Activated gamma-delta T cell treated with Interleukin-2 at 50 U/mL for 16 hours (primary cell): Measurements from ENCODE around the gene CEACAM3.
A peak's percentile ranks its signal among the peaks of the same experiment; 100 is the strongest.

Experiments used
- DNase-seq: peaks from one replicate; pipeline ENCODE4 v3.0.0-alpha.2; 2020

Gene CEACAM3

DNA sequence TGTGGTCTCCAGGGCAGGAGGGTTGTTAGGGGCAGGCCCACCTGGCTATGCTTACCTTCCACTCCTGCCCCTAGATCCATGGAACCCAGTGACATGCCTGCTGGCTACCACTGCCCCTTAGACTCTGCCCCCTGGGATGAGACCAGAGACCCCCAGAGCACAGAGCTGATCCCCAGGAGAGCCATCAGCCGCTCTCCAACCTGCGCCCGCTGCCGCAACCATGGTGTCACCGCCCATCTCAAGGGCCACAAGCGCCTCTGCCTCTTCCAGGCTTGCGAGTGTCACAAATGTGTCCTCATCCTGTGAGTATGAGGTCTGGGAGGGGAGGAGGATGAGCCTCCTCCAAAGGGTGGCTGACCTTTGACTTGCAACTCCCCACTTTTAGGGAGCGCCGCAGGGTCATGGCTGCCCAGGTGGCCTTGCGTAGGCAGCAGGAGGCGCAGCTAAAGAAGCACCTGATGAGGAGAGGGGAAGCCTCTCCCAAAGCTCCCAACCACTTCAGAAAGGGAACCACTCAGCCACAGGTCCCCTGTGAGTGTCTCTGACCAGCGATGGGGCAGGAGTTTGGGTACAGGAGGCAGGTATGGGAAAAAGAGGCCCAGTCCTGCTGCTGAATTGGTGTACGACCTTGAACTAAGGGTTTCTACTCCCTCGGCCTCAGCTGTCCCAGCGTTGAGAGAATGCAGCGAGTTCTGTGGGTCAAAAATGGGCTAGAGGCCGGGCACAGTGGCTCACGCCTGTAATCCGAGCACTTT is 51.1 kb downstream of the CEACAM3 start:
- no peak for DNase-seq

DNA sequence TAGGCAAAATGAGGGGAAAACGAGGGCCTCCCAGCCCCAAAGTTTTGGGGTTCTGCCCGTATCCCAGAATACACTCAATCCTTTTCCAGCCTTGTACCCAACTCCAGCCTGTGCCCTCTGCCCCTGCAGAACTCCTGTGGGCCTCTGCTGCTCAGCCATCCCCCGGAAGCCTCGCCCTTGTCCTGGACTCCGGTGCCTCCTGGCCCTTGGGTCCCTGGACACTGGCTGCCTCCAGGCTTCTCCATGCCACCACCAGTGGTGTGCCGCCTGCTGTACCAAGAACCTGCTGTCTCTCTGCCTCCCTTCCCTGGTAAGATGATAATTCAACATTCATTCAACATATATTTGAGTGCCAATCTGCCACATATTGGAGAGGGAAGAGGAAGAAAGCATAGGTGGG is 52.3 kb downstream of the CEACAM3 start:
- no peak for DNase-seq

DNA sequence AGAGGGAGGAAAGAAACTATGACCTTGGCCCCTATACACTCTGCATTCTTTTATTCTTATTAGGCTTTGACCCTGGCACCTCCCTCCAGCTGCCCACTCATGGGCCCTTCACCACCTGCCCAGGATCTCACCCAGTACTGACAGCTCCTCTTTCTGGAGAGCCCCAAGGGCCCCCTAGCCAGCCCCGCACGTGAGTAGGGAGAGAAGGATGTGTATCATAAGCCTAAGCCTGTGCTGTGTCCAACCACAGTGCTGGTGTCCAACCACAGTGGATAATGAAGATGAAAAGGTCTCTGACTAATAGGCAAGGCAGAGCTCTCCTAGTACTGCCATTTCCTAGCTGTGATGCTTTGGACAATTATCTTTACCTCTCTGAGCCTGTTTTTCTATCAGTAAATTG is 52.7 kb downstream of the CEACAM3 start:
- DNase-seq, result no peak

DNA sequence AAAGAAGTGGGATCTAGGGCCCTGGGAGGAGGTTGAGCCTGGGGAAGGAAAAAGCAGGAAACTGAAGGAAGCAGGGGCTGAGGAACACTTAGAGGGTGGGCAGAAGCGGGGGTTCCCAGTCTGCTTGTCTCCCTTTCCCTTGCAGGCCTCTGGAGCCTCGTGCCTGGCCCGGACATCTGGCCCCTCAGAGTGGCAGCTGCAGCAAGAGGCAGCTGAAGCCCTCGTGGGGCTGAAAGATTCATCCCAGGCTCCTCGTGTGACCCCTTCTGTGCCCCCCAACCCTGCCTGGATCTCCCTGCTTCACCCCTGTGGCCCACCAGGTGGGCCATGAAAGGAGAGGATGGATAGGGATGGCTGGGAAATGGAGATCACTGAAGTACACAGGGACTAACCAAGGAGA is 54.0 kb downstream of the CEACAM3 start:
- DNase-seq, result no peak

DNA sequence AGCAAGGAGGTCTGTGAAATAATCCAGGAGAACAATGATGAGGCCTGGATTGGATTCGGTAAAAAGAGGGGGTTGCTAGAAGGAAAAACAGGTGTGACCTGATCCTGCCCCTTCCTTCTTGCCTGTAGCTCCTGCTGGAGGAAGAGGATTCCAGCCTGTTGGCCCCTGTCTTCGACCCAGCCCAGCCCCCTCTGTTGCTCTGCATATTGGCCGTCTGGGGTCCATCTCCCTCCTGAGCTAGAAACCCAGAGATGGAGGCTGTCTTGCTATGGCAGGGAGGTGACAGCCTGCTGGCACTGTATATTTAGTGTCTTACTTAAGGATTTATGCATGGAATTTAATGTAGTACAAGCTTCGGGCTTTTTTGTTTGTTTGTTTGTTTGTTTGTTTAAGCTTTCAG is 55.1 kb downstream of the CEACAM3 start:
- no peak for DNase-seq

DNA sequence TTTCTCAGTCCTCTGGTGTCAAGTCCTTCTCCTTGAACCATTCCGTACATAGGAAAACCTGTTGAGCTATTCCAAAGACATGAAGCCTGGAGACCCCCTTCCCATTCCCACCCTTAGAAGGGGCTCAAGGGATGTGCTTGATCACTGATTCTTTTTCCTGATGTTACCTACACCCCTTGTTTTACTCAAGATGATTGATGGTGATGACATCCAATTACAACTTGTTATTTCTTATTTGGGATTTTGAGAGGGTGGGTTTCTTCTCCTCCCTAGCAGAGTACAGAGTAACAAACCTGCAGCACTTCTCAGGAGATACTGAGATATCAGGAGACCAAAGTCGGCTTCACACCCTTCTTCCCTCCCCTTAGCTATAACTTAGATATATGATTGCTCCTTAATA is 57.0 kb downstream of the CEACAM3 start:
- DNase-seq, result no peak

DNA sequence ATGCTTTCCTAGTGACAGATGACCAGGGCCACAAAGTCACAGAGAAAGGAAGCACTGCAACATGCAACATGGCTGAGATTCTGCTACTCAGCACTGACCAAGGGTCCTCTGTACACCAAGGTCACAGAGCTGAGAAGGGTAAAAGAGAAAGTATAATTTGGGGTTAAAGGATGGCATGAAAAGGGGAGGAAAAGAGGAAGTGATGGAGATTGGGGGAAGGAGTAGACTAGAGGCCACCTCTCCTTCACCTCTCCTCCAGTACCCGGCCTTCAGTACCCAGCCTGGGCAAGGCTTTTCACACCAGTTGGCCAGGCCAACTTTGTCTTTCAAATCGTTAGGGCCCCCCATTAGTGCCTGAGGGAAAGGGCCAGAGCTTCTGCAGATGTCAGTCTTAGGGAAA is 57.4 kb downstream of the CEACAM3 start:
- no peak for DNase-seq

DNA sequence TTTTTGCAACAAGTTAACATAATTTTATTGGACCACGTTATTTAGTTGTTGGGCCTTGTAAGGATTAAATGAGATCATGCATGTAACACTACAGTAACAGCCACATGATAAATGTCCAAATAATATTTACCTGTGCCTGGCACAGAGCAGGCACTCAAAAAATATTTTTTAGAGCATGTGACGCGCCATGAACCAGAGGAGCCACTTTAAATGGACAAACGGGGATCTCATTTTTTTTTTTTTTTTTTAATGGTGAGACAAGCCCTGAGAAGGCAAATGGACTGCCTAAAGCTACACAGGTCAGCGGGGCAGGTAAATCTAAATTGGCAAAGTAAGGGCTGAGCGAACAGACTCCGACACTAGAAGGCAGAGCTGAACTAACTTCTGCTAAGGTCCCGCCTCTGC is 62.8 kb downstream of the CEACAM3 start:
- no peak for DNase-seq

DNA sequence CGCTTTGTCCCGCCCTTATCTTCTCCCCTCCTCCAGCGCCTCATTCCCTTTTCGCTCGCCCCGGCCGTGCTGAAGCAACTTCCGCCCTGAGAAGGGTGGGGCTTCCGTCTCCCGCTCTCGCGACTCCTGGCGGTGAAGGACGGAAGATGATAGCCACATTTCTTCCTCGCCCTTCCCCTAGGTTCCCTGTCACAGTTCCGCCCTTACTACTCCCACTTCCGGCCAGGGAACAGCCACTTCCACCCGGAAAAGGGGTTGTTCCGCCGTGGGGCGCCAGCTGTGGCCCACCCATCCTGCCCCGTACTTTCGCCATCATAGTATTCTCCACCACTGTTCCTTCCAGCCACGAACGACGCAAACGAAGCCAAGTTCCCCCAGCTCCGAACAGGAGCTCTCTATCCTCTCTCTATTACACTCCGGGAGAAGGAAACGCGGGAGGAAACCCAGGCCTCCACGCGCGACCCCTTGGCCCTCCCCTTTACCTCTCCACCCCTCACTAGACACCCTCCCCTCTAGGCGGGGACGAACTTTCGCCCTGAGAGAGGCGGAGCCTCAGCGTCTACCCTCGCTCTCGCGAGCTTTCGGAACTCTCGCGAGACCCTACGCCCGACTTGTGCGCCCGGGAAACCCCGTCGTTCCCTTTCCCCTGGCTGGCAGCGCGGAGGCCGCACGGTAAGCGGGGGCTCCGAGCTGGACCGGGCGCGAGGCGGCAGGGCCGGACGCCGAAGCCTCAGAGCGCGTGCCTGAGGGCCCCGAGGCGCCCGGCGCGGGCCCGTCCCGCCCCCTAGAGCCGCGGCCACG is 63.4 kb downstream of the CEACAM3 start, which contains the start of gene RPS19:
Gene RPS19 (plus strand): TSS at position 638 of the 801 bp plus-strand sequence. CDS start 520 bp downstream, outside the sequence.
- peak; percentile 99 for DNase-seq

DNA sequence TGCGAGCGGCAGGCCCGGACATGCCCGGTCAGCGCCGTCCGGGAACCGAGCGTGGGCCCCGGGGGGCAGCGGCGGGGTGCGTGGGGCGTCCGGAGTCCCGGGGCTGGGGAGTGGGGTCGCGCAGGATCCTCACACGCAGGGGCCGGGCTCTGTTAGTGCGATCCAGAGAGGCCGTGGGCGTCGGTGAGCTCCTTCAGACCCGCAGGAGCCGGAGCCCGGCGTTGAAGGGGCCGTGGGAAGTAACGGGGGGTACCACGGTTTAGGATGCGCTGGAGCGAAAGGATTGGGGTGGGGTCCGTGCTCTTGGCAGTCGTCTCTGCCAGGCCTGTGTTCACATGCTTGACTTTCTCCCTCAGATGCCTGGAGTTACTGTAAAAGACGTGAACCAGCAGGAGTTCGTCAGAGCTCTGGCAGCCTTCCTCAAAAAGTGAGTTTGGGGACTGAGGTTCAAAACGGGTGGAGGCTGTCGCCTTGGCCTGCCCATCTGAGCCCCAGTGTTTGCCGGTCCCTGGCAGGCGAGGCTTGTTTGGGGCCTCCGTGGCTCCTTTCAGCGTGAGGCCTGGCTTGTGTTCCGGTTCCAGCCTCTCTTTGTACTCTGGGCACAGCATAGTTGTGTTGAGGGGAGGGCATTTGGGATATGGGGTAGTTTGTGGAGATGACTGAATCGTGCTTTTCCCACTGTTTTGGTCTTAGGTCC is 64.2 kb downstream of the CEACAM3 start:
- no peak for DNase-seq
